ENCODE data around the gene CARD11. TPM values are rescaled to one million over a fixed set of nuclear protein-coding genes. Genes with fewer than 3 reads are reported as not detected.

CARD11 gene
- polyA plus RNA-seq, 1 experiment, result 1.2 TPM

GRCh38 chr7:2967253-2967652 lies 76.4 kb downstream of the CARD11 start:
- CTCF ChIA-PET, result no interaction called here
- POLR2A ChIA-PET, result no interaction called here
- Histone ChIP-seq H3K27ac (ENCODE audit: low read depth, low read length) (no peak overlapping the region), H3K27me3 (ENCODE audit: control insufficient read depth, insufficient read depth, low read length) (no peaks in the 10 kb centered on the region), H3K9me3 (ENCODE audit: control insufficient read depth, insufficient read depth, low read length) (peaks cover 5% of the 10 kb centered on the region), H3K4me3 (ENCODE audit: low read depth, low read length) (no peak overlapping the region)
- TF ChIP-seq, protein P1, sequence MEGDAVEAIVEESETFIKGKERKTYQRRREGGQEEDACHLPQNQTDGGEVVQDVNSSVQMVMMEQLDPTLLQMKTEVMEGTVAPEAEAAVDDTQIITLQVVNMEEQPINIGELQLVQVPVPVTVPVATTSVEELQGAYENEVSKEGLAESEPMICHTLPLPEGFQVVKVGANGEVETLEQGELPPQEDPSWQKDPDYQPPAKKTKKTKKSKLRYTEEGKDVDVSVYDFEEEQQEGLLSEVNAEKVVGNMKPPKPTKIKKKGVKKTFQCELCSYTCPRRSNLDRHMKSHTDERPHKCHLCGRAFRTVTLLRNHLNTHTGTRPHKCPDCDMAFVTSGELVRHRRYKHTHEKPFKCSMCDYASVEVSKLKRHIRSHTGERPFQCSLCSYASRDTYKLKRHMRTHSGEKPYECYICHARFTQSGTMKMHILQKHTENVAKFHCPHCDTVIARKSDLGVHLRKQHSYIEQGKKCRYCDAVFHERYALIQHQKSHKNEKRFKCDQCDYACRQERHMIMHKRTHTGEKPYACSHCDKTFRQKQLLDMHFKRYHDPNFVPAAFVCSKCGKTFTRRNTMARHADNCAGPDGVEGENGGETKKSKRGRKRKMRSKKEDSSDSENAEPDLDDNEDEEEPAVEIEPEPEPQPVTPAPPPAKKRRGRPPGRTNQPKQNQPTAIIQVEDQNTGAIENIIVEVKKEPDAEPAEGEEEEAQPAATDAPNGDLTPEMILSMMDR (IDR thresholded peaks at IDR 0.05; ENCODE audit: low read depth, low read length), result no peak
- DNase-seq (ENCODE audit: low read depth, low spot score), result no peak

DNA sequence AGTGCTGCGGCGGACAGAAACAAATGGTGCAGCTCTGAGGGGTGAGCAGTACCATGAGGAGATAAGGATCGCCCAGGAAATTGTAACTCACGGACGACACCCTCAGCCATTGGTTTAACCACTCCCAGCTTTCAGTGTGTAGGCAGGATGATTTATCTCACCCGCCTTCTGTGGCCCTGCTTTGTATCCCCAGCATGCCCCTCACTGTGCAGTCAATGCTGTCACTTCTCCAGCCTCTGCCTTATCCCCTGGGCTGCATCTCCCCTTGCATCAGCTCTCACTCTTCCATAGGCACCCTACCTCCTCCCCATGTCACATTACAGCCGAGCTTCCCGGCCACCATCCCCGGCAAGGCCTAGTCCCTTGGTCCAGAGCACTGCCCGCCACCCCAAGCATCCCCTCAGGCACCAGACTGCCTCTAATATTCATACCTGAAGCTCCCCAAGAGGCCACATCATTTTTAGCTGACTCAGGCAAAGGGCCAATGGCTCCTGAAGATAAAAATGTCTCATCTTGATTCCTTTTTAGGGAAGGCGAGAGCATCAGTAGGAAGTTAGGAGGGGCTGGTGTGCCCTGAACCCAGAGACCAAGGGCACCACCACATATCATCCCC lies 77.1 kb downstream of the CARD11 start:
- H3K27ac ChIP-seq (ENCODE audit: low read depth, low read length), result no peak overlapping the region
- ChIA-PET POLR2A (no interaction called here), CTCF (no interaction called here)
- H3K27me3 ChIP-seq (ENCODE audit: control insufficient read depth, insufficient read depth, low read length), result no peaks in the 10 kb centered on the region
- DNase-seq (ENCODE audit: low read depth, low spot score), result no peak
- H3K9me3 ChIP-seq (ENCODE audit: control insufficient read depth, insufficient read depth, low read length), result peaks cover 5% of the 10 kb centered on the region
- H3K4me3 ChIP-seq (ENCODE audit: low read depth, low read length), result no peak overlapping the region
- TF ChIP-seq, protein P1 (IDR thresholded peaks at IDR 0.05; ENCODE audit: low read depth, low read length), result no peak

DNA sequence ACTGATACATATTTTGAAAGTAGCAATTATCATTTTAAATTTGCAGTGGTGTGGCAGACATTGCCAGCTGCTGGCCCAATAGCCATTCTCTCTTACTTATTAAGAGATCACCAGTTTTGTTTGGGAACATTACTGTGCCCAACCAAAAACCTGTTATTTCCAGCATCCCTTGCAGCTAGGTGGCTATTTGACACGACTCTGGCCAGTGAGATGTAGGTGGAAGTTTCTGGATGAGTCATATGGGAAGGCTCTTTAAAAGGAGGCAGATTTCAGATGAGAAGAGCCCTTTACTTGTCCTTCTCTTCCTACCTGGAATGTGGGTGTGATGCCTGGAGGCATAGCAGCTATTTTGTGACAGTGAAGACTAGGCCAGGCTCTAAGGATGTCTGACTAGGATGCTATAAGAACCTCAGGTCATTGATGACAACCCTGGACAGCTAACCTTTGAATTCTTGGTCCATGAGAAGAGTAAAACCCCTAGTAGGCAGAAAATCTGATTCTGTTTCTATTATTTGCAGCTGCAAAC lies 77.9 kb downstream of the CARD11 start:
- no peak for DNase-seq (ENCODE audit: low read depth, low spot score)
- Histone ChIP-seq H3K27ac (ENCODE audit: low read depth, low read length) (no peak overlapping the region), H3K9me3 (ENCODE audit: control insufficient read depth, insufficient read depth, low read length) (peaks cover 5% of the 10 kb centered on the region; the same call in 1 of the 2 replicates), H3K27me3 (ENCODE audit: control insufficient read depth, insufficient read depth, low read length) (no peaks in the 10 kb centered on the region), H3K4me3 (ENCODE audit: low read depth, low read length) (no peak overlapping the region)
- CTCF ChIA-PET, result no interaction called here
- TF ChIP-seq, protein P1 (IDR thresholded peaks at IDR 0.05; ENCODE audit: low read depth, low read length), result no peak
- POLR2A ChIA-PET, result no interaction called here

DNA sequence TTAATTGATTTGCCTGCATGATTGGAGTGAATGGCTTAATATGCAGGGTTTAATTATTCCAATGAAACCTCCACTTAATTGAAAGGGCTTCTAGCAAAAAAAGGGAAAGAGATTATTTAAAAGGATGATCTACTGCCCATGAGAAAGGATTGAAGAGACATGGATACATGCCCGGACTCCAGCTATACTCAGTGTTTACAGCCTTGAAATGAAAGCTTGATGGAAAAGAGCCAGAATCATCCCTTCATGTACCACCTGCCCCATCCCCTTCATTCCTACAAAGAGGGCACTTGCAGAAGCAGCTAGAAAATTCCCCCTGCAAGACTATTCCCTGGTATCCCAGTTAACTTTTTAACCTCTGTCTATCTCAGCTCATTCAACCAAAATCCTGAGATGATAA lies 78.4 kb downstream of the CARD11 start:
- H3K4me3 ChIP-seq (ENCODE audit: low read depth, low read length), result no peak overlapping the region
- ChIA-PET CTCF (interaction anchor here (0.6 kb wide), 1 partner anchor 24 kb away, joined by 4 read pairs; no protein-coding TSS in a partner anchor), POLR2A (no interaction called here)
- H3K27me3 ChIP-seq (ENCODE audit: control insufficient read depth, insufficient read depth, low read length), result no peaks in the 10 kb centered on the region
- no peak for DNase-seq (ENCODE audit: low read depth, low spot score)
- no peak overlapping the region for H3K27ac ChIP-seq (ENCODE audit: low read depth, low read length)
- TF ChIP-seq, protein P1 (IDR thresholded peaks at IDR 0.05; ENCODE audit: low read depth, low read length), result no peak
- peaks cover 5% of the 10 kb centered on the region; the same call in 1 of the 2 replicates for H3K9me3 ChIP-seq (ENCODE audit: control insufficient read depth, insufficient read depth, low read length)

- H3K27ac ChIP-seq (ENCODE audit: low read depth, low read length), result no peak overlapping the region
- H3K9me3 ChIP-seq (ENCODE audit: control insufficient read depth, insufficient read depth, low read length), result peaks cover 5% of the 10 kb centered on the region; the same call in 1 of the 2 replicates
- no peak for DNase-seq (ENCODE audit: low read depth, low spot score)
- no peak overlapping the region for H3K4me3 ChIP-seq (ENCODE audit: low read depth, low read length)
- POLR2A ChIA-PET, result no interaction called here
- TF ChIP-seq, protein P1 (IDR thresholded peaks at IDR 0.05; ENCODE audit: low read depth, low read length), result no peak
- CTCF ChIA-PET, result no interaction called here
- H3K27me3 ChIP-seq (ENCODE audit: control insufficient read depth, insufficient read depth, low read length), result no peaks in the 10 kb centered on the region
Observed at GRCh38 chr7:2964208-2964607, 79.5 kb downstream of the CARD11 start.
